ENCODE measurements around the gene VWA3B. TPM values are rescaled to one million over a fixed set of nuclear protein-coding genes. Genes with fewer than 3 reads are reported as not detected.
"Not testable (repeated sequence)": the region's sequence is repeated elsewhere in the genome, so short reads cannot be mapped to it uniquely, and the experiment has no call there.

VWA3B gene
- total RNA-seq = 1 to 10 TPM in 2 of 8 experiments, under 1 TPM in 6; 0.17 to 2.1 (median 0.44) TPM

GRCh38 chr2:98086491-98087446 is at the start of gene VWA3B:
TSS of gene VWA3B (plus strand) at chr2:98087167. CDS start at chr2:98093093, 5,926 bp downstream.
- Histone ChIP-seq H3K27ac (no peak within 1 kb of the TSS), H3K4me1 (replicated peaks in 1 of 2) (no peaks in the 10 kb centered on the region), H3K4me3 (peak within 1 kb of the TSS; percentile 48 to 62 (median 49))
- in situ Hi-C loops (cut with MboI; ENCODE audit: low pct_unique_long_range_greater_than_20kb in 2 of 9, low sequenced_read_pairs in 9 of 9, unreplicated experiment in 9 of 9) = no loop called here
- 0 to 7% (median 4%) methylated on average over 2 to 21 of the region's 74 CpGs; no CpG with 5 or more reads in 1 of the 10 experiments for WGBS, 10 experiments
- peak; percentile 97 to 99 (median 98) for ATAC-seq (replicated peaks in 6 of 8)

DNA sequence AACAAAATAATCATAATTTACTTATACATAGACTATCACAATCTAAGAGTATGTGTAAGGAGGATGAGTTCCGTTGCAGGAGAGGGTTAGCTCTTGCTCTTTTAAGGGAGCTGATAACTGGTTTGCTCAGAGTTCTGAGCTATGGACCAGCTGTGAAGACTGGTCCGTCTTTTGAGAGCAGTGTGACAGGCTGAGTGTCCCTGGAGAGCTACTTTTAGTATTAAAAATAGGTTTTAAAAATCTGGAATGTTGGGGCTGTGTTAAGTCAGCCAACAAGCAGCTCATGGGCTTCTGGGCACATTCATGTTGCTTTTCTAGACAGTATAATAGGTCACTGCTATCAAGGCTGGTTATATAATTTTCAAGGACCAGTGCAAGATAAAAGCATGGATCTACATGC is 49.8 kb upstream of the VWA3B start:
- no peak for ATAC-seq (replicated peaks in 6 of 8)
- H3K27ac ChIP-seq = no peak overlapping the region
- H3K4me1 ChIP-seq (replicated peaks in 1 of 2) = no peaks in the 10 kb centered on the region
- WGBS, 10 experiments = 0 to 100% (median 80%) methylated on average over 1 to 2 of the region's 2 CpGs; no CpG with 5 or more reads in 3 of the 10 experiments
- in situ Hi-C loops (cut with MboI; ENCODE audit: low pct_unique_long_range_greater_than_20kb in 2 of 9, low sequenced_read_pairs in 9 of 9, unreplicated experiment in 9 of 9) = loop anchor here in 1 of 9 experiments (25.0 kb wide), 2 partner anchors 225 to 325 kb away; no protein-coding TSS in a partner anchor
- H3K4me3 ChIP-seq = no peak overlapping the region

GRCh38 chr2:98037666-98038336 is 49.2 kb upstream of the VWA3B start:
- no peak overlapping the region for H3K27ac ChIP-seq
- no peak for ATAC-seq (replicated peaks in 6 of 8)
- 17 to 100% (median 52%) methylated on average over 1 to 2 of the region's 2 CpGs; no CpG with 5 or more reads in 3 of the 10 experiments for WGBS, 10 experiments
- in situ Hi-C loops (cut with MboI; ENCODE audit: low pct_unique_long_range_greater_than_20kb in 2 of 9, low sequenced_read_pairs in 9 of 9, unreplicated experiment in 9 of 9) = loop anchor here in 1 of 9 experiments (25.0 kb wide), 2 partner anchors 224 to 324 kb away; no protein-coding TSS in a partner anchor
- no peaks in the 10 kb centered on the region for H3K4me1 ChIP-seq (replicated peaks in 1 of 2)
- no peak overlapping the region for H3K4me3 ChIP-seq

DNA sequence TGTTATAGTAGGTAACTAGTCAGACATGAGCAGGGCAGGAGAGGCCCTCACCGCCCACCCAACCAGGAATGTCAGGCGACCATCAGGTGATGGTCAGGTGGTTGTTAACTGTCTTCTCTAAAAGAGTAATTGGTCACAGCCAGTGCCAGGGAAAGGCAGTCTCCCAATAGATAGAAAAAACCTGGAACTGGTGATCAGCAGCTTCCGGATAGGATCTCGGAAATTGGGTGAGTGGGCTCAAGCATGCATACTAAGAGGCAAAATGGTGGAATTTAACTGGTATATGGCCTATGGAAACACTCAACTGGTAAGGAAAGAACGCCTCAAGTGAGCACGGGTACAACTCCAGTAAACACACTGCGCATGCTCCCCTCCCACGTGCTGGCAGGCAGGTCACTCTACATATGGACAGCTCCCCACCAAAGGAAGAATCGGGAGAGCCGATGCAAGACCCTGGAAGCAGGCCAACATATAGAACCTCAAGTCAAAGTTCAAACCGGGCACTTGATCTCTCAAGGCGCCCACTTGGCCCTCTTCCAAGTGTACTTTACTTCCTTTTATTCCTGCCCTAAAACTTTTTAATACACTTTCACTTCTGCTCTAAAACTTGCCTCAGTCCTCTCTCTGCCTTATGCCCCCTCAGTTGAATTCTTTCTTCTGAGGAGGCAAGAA is 47.7 kb upstream of the VWA3B start:
- WGBS, 10 experiments = 27 to 100% (median 85%) methylated on average over 1 to 10 of the region's 12 CpGs; no CpG with 5 or more reads in 1 of the 10 experiments
- Histone ChIP-seq H3K4me1 (replicated peaks in 1 of 2) (no peaks in the 10 kb centered on the region), H3K27ac (no peak overlapping the region), H3K4me3 (no peak overlapping the region)
- no peak for ATAC-seq (replicated peaks in 6 of 8)
- in situ Hi-C loops (cut with MboI; ENCODE audit: low pct_unique_long_range_greater_than_20kb in 2 of 9, low sequenced_read_pairs in 9 of 9, unreplicated experiment in 9 of 9) = loop anchor here in 1 of 9 experiments (25.0 kb wide), 2 partner anchors 223 to 323 kb away; no protein-coding TSS in a partner anchor

DNA sequence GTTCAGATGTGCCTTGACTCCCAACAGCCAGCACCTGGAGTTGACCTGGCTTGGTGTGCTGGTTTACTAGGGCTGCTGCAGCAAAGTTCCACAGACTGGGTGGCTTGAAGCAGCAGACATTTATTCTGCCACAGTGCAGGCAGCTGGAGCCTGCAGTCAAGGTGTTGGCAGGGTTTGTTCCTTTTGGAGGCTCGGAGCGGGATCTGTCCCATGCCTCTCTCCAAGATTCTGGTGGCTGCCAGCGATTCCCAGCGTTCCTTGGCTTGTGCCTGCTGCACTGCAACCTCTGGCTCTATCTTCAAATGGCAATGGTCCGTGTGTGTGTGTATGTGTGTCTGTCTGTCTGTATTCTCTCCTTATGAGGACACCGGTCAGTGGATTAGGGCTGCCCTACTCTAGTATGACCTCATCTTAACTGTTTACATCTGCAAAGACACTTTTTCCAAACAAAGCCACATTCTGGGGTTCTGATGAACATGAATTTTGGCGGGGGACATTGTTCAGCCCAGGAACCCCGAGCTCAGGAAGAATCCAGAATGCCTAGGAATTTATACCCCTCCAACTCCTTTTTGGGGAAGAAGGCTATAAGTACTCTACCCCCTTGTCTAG is 46.5 kb upstream of the VWA3B start:
- in situ Hi-C loops (cut with MboI; ENCODE audit: low pct_unique_long_range_greater_than_20kb in 2 of 9, low sequenced_read_pairs in 9 of 9, unreplicated experiment in 9 of 9) = loop anchor here in 1 of 9 experiments (25.0 kb wide), 2 partner anchors 222 to 322 kb away; no protein-coding TSS in a partner anchor
- no peak overlapping the region for H3K27ac ChIP-seq
- H3K4me1 ChIP-seq (replicated peaks in 1 of 2) = no peaks in the 10 kb centered on the region
- no peak overlapping the region for H3K4me3 ChIP-seq
- ATAC-seq (replicated peaks in 6 of 8) = no peak
- WGBS, 10 experiments = 58 to 100% (median 90%) methylated on average over 1 to 6 of the region's 8 CpGs; no CpG with 5 or more reads in 4 of the 10 experiments

- no peak for ATAC-seq (replicated peaks in 6 of 8)
- in situ Hi-C loops (cut with MboI; ENCODE audit: low pct_unique_long_range_greater_than_20kb in 2 of 9, low sequenced_read_pairs in 9 of 9, unreplicated experiment in 9 of 9) = loop anchor here in 1 of 9 experiments (25.0 kb wide), 2 partner anchors 219 to 319 kb away; no protein-coding TSS in a partner anchor
- no peak overlapping the region for H3K27ac ChIP-seq
- no peaks in the 10 kb centered on the region for H3K4me1 ChIP-seq (replicated peaks in 1 of 2)
- no peak overlapping the region for H3K4me3 ChIP-seq
- WGBS, 10 experiments = 67 to 100% (median 92%) methylated on average over 1 of the region's 1 CpG; no CpG with 5 or more reads in 4 of the 10 experiments
These were observed 43.9 kb upstream of the VWA3B start for GRCh38 chr2:98043101-98043500.

DNA sequence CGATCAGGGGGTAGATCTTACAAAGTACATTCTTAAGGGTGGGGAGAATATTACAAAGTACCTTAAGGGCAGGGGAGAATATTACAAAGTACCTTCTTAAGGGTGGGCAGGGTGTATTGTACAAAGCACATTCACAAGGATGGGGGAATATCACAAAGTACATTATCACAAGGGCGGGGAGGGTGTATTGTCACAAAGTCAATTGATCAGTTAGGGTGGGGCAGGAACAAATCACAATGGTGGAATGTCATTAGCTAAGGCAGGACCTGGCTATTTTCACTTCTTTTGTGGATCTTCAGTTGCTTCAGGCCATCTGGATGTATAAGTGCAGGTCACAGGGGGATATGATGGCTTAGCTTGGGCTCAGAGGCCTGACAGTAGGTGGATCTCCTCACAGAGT is 42.2 kb upstream of the VWA3B start:
- in situ Hi-C loops (cut with MboI; ENCODE audit: low pct_unique_long_range_greater_than_20kb in 2 of 9, low sequenced_read_pairs in 9 of 9, unreplicated experiment in 9 of 9) = loop anchor here in 1 of 9 experiments (25.0 kb wide), 2 partner anchors 218 to 318 kb away; no protein-coding TSS in a partner anchor
- H3K4me1 ChIP-seq (replicated peaks in 1 of 2); H3K4me3 ChIP-seq; H3K27ac ChIP-seq; ATAC-seq (replicated peaks in 6 of 8): not testable (repeated sequence)
- 71 to 100% (median 87%) methylated on average over 1 to 2 of the region's 2 CpGs; no CpG with 5 or more reads in 5 of the 10 experiments for whole genome bisulfite sequencing, 10 experiments

- WGBS, 10 experiments = 29 to 100% (median 95%) methylated on average over 1 to 2 of the region's 2 CpGs; no CpG with 5 or more reads in 2 of the 10 experiments
- in situ Hi-C loops (cut with MboI; ENCODE audit: low pct_unique_long_range_greater_than_20kb in 2 of 9, low sequenced_read_pairs in 9 of 9, unreplicated experiment in 9 of 9) = no loop called here
- H3K4me3 ChIP-seq = no peak overlapping the region
- ATAC-seq (replicated peaks in 6 of 8) = peak in 3 of 8 experiments; percentile 52 to 79 (median 73)
- H3K27ac ChIP-seq = no peak overlapping the region
- no peaks in the 10 kb centered on the region for H3K4me1 ChIP-seq (replicated peaks in 1 of 2)
These were observed 36.9 kb upstream of the VWA3B start for GRCh38 chr2:98050070-98050469.

DNA sequence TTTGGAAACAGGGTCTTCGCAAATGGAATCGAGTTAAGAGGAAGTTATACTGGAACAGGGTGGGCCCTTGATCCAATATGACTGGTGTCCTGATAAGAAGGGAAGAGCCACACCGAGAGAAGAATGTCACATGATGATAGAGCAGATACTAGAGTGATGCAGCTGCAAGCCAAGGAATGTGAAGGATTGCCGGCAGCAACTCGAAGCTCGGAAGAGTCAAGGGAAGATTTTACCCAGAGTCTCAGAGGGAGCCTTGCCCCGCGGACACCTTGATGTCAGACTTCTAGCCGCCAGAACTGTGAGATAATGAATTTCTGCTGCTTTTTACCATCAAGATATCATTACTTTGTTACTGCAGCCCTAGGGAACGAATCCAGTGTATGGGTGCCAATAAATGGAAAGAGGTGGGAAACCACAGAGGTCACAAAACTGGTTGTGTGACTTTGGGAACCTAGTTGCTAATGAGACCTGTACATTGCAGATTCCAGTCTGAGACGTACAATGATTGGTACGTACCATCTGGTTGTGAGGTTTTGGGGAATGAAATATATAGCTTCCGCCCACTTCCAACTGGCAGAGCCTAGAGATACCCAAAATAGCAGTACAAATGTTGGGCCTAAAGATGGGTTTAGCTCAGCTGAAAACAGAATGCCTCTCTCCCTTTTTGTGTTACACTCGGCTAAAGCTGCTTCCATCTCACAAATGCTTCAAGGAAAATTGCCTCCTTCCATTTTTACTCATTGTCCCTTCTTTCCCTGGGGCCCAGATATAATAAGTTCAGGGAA is 28.6 kb upstream of the VWA3B start:
- whole genome bisulfite sequencing, 10 experiments = 43 to 100% (median 89%) methylated on average over 1 to 14 of the region's 14 CpGs; no CpG with 5 or more reads in 1 of the 10 experiments
- in situ Hi-C loops (cut with MboI; ENCODE audit: low pct_unique_long_range_greater_than_20kb in 2 of 9, low sequenced_read_pairs in 9 of 9, unreplicated experiment in 9 of 9) = no loop called here
- ATAC-seq (replicated peaks in 6 of 8) = no peak
- no peak overlapping the region for H3K4me3 ChIP-seq
- peaks cover 0 to 3% of the 10 kb centered on the region in 2 donors for H3K4me1 ChIP-seq (replicated peaks in 1 of 2)
- no peak overlapping the region for H3K27ac ChIP-seq

GRCh38 chr2:98060277-98060676 is 26.7 kb upstream of the VWA3B start:
- Histone ChIP-seq H3K4me3 (no peak overlapping the region), H3K4me1 (replicated peaks in 1 of 2) (peaks cover 0 to 5% of the 10 kb centered on the region in 2 donors), H3K27ac (no peak overlapping the region)
- 50 to 100% (median 80%) methylated on average over 1 to 6 of the region's 6 CpGs; no CpG with 5 or more reads in 2 of the 10 experiments for WGBS, 10 experiments
- ATAC-seq (replicated peaks in 6 of 8) = peak in 3 of 8 experiments; percentile 48 to 92 (median 55)
- in situ Hi-C loops (cut with MboI; ENCODE audit: low pct_unique_long_range_greater_than_20kb in 2 of 9, low sequenced_read_pairs in 9 of 9, unreplicated experiment in 9 of 9) = no loop called here

DNA sequence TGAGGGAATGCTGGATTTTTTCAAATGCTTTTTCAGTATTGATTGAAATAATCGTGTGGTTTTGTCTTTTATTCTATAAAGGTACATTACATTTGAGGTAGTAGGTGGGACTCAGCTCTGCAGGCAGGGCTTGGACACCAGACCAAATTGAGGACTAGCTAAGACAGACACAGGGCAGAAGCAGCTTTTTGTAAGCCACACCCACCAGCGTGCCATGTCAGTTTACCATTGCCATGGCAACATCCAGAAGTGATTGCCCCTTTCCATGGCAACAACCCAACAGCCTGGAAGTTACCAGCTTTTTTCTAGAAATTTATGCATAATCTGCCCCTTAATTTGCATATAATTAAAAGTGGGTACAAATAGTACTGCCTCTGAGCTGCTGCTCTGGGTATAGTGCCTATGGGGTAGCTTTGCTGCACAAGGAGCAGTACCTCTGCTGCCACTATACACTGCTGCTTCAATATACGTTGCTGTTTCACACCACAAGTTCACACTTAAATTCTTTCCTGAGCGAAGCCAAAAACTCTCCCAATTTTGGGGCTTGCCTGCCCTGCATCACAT is 23.6 kb upstream of the VWA3B start:
- peak; percentile 16 to 87 (median 70) for ATAC-seq (replicated peaks in 6 of 8)
- Histone ChIP-seq H3K27ac (no peak overlapping the region), H3K4me3 (no peak overlapping the region), H3K4me1 (replicated peaks in 1 of 2) (peaks cover 0 to 5% of the 10 kb centered on the region in 2 donors)
- in situ Hi-C loops (cut with MboI; ENCODE audit: low pct_unique_long_range_greater_than_20kb in 2 of 9, low sequenced_read_pairs in 9 of 9, unreplicated experiment in 9 of 9) = no loop called here
- WGBS, 10 experiments = 40 to 90% (median 57%) methylated on average over 1 to 4 of the region's 4 CpGs; no CpG with 5 or more reads in 1 of the 10 experiments
